ENCODE data around the gene NKAIN2. TPM values are rescaled to one million over a fixed set of nuclear protein-coding genes. Genes with fewer than 3 reads are reported as not detected.

The NKAIN2 gene
- total and polyA plus RNA-seq, 8 donors: 0.02 to 0.09 TPM; not detected in 6

DNA sequence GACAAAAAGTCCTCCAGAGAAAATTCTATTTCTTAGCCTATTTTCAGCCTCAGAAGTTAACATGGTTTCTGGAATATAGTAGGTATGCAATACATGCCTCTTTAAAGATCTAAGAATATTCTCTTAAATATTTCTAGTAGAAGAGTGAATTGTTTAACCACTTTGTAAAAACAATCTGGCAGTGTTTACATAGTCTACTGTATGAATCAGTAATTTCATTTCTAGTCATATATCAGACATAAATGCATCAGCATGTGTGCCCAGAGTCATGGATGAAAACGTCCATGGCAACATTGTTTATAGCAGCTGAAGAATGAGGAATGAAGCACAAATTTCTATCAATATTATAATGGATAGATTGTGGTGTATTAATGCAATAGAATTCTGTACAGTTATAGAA lies 124.9 kb downstream of the NKAIN2 start:
- intact Hi-C loops (cut with DNase I): no loop called here
- H3K9me3 ChIP-seq: no peaks in the 10 kb centered on the region
- no peaks in the 10 kb centered on the region for H3K27me3 ChIP-seq
- no peak for ATAC-seq
- H3K4me1 ChIP-seq: no peaks in the 10 kb centered on the region
- no peak for FAIRE-seq
- no peak overlapping the region for H3K4me3 ChIP-seq
- TF ChIP-seq, protein P1, sequence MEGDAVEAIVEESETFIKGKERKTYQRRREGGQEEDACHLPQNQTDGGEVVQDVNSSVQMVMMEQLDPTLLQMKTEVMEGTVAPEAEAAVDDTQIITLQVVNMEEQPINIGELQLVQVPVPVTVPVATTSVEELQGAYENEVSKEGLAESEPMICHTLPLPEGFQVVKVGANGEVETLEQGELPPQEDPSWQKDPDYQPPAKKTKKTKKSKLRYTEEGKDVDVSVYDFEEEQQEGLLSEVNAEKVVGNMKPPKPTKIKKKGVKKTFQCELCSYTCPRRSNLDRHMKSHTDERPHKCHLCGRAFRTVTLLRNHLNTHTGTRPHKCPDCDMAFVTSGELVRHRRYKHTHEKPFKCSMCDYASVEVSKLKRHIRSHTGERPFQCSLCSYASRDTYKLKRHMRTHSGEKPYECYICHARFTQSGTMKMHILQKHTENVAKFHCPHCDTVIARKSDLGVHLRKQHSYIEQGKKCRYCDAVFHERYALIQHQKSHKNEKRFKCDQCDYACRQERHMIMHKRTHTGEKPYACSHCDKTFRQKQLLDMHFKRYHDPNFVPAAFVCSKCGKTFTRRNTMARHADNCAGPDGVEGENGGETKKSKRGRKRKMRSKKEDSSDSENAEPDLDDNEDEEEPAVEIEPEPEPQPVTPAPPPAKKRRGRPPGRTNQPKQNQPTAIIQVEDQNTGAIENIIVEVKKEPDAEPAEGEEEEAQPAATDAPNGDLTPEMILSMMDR (IDR thresholded peaks at IDR 0.05): no peak
- 9 to 12% methylated on average over 1 of the region's 1 CpG for WGBS, 2 donors
- H3K27ac ChIP-seq: no peak overlapping the region
- no peak for DNase-seq
- H3K36me3 ChIP-seq: no peaks in the 10 kb centered on the region

DNA sequence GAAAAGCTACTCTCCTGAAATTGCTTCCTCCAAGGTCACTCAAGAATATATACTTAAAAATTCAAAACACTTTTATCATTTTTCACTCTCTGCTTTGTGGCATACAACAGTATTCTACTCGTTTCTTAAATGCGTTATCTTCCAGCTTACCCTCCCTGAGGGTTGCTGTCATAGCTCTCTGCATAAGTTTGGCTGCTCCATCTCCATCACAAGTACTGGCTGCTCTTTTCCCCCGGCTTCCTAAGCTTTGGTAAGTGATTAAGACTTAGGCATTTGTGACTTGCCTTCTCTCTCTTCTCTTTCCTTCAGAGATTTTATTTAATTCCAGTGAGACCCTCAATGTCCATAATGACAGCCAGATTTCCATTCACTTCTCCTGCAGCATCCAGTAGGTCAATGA lies 128.3 kb downstream of the NKAIN2 start:
- no peak for FAIRE-seq
- H3K27ac ChIP-seq: no peak overlapping the region
- no peak overlapping the region for H3K4me3 ChIP-seq
- ATAC-seq: no peak
- TF ChIP-seq, protein P1 (IDR thresholded peaks at IDR 0.05): no peak
- H3K36me3 ChIP-seq: no peaks in the 10 kb centered on the region
- no peaks in the 10 kb centered on the region for H3K9me3 ChIP-seq
- 56 to 73% methylated on average over 3 of the region's 3 CpGs for WGBS, 2 donors
- DNase-seq: no peak
- no peaks in the 10 kb centered on the region for H3K27me3 ChIP-seq
- no peaks in the 10 kb centered on the region for H3K4me1 ChIP-seq
- intact Hi-C loops (cut with DNase I): no loop called here

DNA sequence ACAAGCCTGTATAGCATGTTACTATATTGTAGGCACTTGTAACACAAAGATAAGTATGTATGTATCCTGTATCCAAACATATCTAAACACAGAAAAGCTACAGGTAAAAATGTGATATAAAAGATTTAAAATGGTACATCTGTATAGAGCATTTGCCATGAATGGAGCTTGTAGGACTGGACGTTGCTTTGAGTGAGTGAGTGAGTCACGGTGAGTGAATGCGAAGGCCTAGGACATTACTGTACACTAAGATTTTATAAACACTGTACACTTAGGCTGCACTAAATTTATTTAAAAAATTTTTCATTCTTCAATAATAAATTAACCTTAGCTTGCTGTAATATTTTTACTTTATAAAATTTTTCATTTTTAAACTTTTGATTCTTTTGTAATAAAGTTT lies 136.9 kb downstream of the NKAIN2 start:
- H3K27me3 ChIP-seq: no peaks in the 10 kb centered on the region
- FAIRE-seq (no peak), DNase-seq (no peak), ATAC-seq (no peak)
- TF ChIP-seq, protein P1 (IDR thresholded peaks at IDR 0.05): no peak
- intact Hi-C loops (cut with DNase I): no loop called here
- no peaks in the 10 kb centered on the region for H3K9me3 ChIP-seq
- no peak overlapping the region for H3K4me3 ChIP-seq
- no peak overlapping the region for H3K27ac ChIP-seq
- no peaks in the 10 kb centered on the region for H3K36me3 ChIP-seq
- no peaks in the 10 kb centered on the region for H3K4me1 ChIP-seq
- WGBS, 2 donors: 85 to 93% methylated on average over 3 of the region's 3 CpGs

DNA sequence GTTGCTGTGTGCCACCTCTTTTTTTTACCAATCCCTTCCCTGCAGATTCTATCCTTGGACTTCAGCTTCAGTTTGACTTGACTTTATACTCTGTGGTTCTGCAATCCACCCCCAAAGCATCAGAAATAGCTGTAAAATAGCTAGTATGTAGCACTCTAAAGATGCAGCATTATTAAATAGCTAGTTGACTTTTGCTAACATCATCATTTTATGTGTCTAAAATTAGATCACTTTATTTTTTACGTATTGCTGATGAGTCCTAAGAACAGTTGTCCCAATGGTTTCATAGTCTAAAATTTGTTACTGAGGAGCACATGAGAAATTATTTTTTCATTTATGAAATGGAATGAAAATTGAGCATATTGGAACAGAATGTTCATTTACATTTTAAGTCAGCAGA lies 138.2 kb downstream of the NKAIN2 start:
- FAIRE-seq: no peak
- no peaks in the 10 kb centered on the region for H3K4me1 ChIP-seq
- intact Hi-C loops (cut with DNase I): no loop called here
- H3K27ac ChIP-seq: no peak overlapping the region
- ATAC-seq: no peak
- no peak for DNase-seq
- H3K36me3 ChIP-seq: no peaks in the 10 kb centered on the region
- H3K4me3 ChIP-seq: no peak overlapping the region
- H3K9me3 ChIP-seq: no peaks in the 10 kb centered on the region
- TF ChIP-seq, protein P1 (IDR thresholded peaks at IDR 0.05): no peak
- WGBS, 2 donors: 69 to 75% methylated on average over 1 of the region's 1 CpG
- H3K27me3 ChIP-seq: no peaks in the 10 kb centered on the region

DNA sequence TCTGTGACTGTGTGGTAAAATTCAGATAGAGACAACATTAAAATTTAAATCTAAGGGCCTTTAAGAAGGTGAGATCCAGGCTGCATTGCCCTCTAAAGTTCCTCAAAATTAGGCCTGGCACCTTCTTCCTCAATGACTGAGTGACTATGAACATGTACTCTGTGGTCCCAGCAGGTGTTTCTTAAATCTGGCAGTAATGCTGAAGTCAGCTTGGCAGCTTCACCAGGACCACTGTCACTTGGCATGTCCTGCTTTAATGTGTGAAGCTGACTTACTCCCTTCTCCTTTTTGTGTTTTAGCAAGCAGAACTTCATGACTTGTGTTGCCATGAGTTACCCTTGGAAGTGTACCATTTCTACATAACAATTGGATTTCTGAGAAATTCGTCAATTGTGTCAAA lies 141.7 kb downstream of the NKAIN2 start:
- WGBS, 2 donors: 51 to 52% methylated on average over 1 of the region's 1 CpG

More for the DNA sequence above, 141.7 kb downstream of the NKAIN2 start:
- no peaks in the 10 kb centered on the region for H3K27me3 ChIP-seq
- H3K27ac ChIP-seq: no peak overlapping the region
- H3K36me3 ChIP-seq: no peaks in the 10 kb centered on the region
- no peaks in the 10 kb centered on the region for H3K4me1 ChIP-seq
- H3K9me3 ChIP-seq: no peaks in the 10 kb centered on the region
- no peak for ATAC-seq
- intact Hi-C loops (cut with DNase I): no loop called here
- TF ChIP-seq, protein P1 (IDR thresholded peaks at IDR 0.05): no peak
- no peak for FAIRE-seq
- H3K4me3 ChIP-seq: no peak overlapping the region
- no peak for DNase-seq
